ENCODE results near the gene RHBDF2.

RHBDF2 gene

DNA sequence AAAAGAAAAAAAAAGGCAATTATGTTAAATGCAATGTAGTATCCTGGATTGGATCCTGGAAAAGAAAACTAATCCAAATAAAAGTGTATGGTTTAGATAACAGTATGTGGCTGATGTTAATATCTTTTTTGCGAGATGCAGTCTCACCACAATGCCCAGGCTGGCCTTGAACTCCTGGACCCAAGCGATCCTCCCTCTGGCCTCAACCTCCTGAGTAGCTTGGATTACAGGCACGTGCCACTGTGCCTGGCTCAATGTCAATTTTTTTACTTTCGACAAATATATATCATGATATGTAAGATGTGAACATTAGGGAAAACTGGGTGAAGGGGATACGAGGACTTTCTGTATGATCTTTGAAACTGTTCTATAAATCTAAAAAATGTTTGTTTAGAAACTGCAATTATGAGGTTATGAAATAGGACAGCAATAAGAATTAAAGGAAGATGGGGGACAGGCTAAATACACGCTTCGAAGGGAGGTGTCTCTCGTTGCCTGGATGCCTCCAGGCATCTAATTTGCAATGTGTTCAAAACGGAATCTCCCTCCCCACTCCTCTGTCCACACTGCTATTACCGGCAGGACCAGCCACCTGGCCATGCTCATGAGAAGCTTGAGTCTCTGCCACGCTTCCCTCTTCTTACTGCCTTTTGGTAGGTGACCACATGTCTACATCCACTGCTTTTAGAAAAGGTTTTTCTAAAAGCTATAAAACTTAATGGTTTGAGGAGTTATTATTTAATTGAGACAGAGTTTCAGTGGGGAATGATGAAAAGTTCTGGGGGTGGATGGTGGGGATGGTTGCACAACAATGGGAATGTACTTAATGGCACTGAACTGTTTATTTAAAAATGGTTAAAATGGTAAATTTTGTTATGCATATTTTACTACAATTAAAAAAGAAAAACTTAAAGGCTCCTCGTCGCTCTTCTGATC is 63.5 kb downstream of the RHBDF2 start:
- no peak overlapping the region for H3K4me3 ChIP-seq (ENCODE audit: low read depth, low read length)
- TF ChIP-seq, protein P1, sequence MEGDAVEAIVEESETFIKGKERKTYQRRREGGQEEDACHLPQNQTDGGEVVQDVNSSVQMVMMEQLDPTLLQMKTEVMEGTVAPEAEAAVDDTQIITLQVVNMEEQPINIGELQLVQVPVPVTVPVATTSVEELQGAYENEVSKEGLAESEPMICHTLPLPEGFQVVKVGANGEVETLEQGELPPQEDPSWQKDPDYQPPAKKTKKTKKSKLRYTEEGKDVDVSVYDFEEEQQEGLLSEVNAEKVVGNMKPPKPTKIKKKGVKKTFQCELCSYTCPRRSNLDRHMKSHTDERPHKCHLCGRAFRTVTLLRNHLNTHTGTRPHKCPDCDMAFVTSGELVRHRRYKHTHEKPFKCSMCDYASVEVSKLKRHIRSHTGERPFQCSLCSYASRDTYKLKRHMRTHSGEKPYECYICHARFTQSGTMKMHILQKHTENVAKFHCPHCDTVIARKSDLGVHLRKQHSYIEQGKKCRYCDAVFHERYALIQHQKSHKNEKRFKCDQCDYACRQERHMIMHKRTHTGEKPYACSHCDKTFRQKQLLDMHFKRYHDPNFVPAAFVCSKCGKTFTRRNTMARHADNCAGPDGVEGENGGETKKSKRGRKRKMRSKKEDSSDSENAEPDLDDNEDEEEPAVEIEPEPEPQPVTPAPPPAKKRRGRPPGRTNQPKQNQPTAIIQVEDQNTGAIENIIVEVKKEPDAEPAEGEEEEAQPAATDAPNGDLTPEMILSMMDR (IDR thresholded peaks at IDR 0.05; ENCODE audit: low read depth, low read length, missing control alignments): no peak
- DNase-seq (ENCODE audit: low read depth): no peak

DNA sequence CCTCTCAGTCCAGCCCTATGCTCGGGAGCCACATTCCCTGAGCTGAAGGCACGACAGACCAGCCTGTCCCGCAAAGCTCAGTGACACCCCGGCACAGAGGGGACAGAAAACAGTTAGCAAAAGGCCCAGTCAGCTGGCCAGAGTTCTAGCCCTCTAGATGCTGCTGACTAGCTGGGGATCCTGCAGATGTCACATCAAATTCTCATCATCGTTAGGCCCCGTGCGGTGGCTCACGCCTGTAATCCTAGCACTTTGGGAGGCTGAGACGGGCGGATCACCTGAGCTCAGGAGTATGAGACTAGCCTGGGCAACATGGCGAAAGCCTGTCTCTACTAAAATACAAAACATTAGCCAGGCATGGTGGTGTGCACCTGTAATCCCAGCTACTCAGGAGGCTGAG is 65.5 kb downstream of the RHBDF2 start:
- TF ChIP-seq, protein P1 (IDR thresholded peaks at IDR 0.05; ENCODE audit: low read depth, low read length, missing control alignments): no peak
- DNase-seq (ENCODE audit: low read depth): no peak
- H3K4me3 ChIP-seq (ENCODE audit: low read depth, low read length): no peak overlapping the region

DNA sequence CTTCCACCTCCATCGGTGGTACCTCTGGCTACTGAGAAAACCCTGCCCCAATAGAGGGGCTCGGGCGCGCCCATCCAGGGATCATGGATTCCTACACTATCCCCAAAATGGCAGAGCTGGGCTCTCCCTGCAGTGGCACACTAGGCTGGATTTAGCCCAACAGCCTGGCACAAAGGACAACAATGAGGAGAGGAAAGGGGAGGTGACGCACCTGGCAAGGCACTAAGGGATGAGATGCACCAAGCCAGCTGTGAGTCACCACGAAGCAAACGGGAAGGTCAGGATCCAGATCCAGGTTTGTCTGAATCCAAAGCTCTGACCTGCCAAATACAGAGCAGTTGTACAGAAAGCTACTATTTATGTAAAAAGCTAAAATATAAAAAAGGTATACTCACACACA is 66.4 kb downstream of the RHBDF2 start:
- no peak overlapping the region for H3K4me3 ChIP-seq (ENCODE audit: low read depth, low read length)
- DNase-seq (ENCODE audit: low read depth): no peak
- TF ChIP-seq, protein P1 (IDR thresholded peaks at IDR 0.05; ENCODE audit: low read depth, low read length, missing control alignments): no peak

DNA sequence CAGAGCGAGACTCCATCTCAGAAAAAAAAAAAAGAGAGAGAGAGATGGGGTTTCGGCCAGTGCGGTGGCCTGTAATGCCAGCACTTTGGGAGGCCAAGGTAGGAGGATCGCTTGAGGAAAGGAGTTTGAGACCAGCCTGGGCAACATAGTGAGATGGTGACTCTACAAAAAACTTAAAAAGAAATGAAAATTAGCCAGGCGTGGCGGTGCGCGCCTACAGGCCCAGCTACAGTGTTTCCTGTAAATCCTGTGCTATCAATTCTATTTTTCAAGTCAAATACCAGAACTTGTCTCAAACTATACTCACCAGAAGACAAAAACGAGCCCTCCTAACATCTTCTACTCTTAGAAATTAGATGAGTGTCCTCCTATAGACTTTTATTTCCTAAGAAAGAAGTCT is 67.5 kb downstream of the RHBDF2 start:
- TF ChIP-seq, protein P1 (IDR thresholded peaks at IDR 0.05; ENCODE audit: low read depth, low read length, missing control alignments): no peak
- H3K4me3 ChIP-seq (ENCODE audit: low read depth, low read length): no peak overlapping the region
- DNase-seq (ENCODE audit: low read depth): no peak

DNA sequence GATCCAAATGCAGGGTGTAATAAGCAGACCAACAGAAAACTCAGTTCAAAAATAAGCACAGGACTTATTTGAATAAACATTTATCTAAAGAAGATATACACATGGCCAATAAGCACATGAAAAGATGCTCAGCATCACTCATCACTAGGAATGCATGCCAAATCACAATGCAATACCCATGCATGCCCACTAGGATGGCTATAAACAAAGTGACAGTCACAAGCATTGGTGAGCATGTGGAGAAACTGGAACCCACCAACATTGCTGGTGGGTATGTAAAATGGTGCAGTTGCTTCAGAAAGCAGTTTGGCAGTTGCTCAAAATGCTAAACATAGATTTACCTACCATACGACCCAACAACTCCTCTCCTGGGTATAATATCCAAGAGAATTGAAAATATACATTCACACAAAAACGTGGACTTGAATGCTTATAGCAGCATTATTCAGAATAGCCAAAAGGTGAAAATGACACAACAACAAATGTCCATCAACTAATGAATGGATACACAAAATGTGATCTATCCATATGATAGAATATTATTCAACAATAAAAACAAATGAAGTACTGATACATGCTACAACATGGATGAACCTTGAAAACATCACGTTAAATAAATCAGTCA is 68.4 kb downstream of the RHBDF2 start:
- TF ChIP-seq, protein P1 (IDR thresholded peaks at IDR 0.05; ENCODE audit: low read depth, low read length, missing control alignments): peak; percentile 72
- no peak overlapping the region for H3K4me3 ChIP-seq (ENCODE audit: low read depth, low read length)
- no peak for DNase-seq (ENCODE audit: low read depth)

DNA sequence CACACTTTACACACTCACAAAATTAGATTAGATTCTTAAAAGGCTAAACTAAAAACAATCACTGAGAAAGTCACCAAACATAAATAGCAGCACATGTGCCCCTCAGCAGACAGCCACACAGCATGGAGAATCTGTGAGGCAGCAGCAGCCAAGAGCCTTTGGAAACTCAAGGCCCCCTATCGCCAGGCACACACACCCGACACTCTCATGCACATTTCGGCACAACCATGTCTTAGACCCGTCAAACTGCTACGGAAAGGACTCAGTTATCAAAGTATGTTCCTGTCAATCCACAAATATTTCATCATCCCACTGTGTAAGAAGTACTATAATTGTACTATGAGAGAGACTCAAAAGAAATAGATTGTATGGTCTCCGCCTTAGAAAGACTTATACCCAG is 69.2 kb downstream of the RHBDF2 start:
- TF ChIP-seq, protein P1 (IDR thresholded peaks at IDR 0.05; ENCODE audit: low read depth, low read length, missing control alignments): no peak
- DNase-seq (ENCODE audit: low read depth): no peak
- no peak overlapping the region for H3K4me3 ChIP-seq (ENCODE audit: low read depth, low read length)
